ENCODE measurements around the gene L1CAM. TPM values are rescaled to one million over a fixed set of nuclear protein-coding genes. Genes with fewer than 3 reads are reported as not detected.

Gene L1CAM
- total RNA-seq, 2 experiments from 2014 or later, result not detected

DNA sequence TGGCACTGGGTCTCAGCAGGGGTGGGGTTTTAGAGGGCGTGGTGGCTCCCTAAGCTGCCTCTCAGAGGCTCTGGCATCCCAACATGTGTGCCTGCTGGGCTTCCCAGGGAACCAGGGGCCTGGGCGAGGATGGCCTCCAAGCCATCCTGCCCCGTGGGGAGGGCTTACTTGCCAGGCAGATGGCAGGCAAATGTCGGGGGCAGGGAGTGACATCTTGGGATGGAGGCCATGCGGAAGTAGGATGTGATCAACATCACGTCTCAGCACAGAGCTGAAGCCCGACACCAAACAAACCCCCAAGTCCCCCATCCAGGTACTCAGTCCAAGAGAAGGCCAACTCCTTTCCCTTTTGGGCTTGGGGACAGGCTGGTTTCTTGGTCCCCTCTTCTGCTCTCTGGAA is 4.7 kb downstream of the L1CAM start:
- H3K4me3 ChIP-seq (ENCODE audit: low read depth, low read length, poor library complexity, severe bottlenecking), result no peak overlapping the region
- intact Hi-C loops (cut with micrococcal nuclease; ENCODE audit: unreplicated experiment), result loop anchor here (5.0 to 10.0 kb wide), 2 partner anchors 56 to 119 kb away; partner anchors contain the start of gene PLXNB3
- H3K9me3 ChIP-seq (ENCODE audit: low read length), result no peaks in the 10 kb centered on the region
- ChIA-PET CTCF (ENCODE audit: unreplicated experiment) (no interaction called here), POLR2A (no interaction called here)
- no peak overlapping the region for H2AFZ ChIP-seq (ENCODE audit: low read length)
- H3K9me2 ChIP-seq (ENCODE audit: insufficient read depth, low read length), result no peaks in the 10 kb centered on the region
- H3K27ac ChIP-seq (ENCODE audit: low read depth, low read length, poor library complexity, severe bottlenecking), result no peak overlapping the region
- no peak overlapping the region for H3K4me2 ChIP-seq (ENCODE audit: low read length)
- DNase-seq (ENCODE audit: low spot score), result no peak
- no peaks in the 10 kb centered on the region for H4K20me1 ChIP-seq (ENCODE audit: insufficient read depth, low read length)
- no peaks in the 10 kb centered on the region for H3K79me2 ChIP-seq (ENCODE audit: insufficient read depth, low read depth, low read length)
- TF ChIP-seq, protein P1, sequence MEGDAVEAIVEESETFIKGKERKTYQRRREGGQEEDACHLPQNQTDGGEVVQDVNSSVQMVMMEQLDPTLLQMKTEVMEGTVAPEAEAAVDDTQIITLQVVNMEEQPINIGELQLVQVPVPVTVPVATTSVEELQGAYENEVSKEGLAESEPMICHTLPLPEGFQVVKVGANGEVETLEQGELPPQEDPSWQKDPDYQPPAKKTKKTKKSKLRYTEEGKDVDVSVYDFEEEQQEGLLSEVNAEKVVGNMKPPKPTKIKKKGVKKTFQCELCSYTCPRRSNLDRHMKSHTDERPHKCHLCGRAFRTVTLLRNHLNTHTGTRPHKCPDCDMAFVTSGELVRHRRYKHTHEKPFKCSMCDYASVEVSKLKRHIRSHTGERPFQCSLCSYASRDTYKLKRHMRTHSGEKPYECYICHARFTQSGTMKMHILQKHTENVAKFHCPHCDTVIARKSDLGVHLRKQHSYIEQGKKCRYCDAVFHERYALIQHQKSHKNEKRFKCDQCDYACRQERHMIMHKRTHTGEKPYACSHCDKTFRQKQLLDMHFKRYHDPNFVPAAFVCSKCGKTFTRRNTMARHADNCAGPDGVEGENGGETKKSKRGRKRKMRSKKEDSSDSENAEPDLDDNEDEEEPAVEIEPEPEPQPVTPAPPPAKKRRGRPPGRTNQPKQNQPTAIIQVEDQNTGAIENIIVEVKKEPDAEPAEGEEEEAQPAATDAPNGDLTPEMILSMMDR (conservative IDR thresholded peaks at IDR 0.05; ENCODE audit: low read length), result no peak
- TF ChIP-seq EZH2phosphoT487 (IDR thresholded peaks at IDR 0.05; ENCODE audit: borderline replicate concordance, low read depth, low read length), result no peak
- BruUV-seq (replicated peaks), result no TSS peak
- no peaks in the 10 kb centered on the region for H3K4me1 ChIP-seq (ENCODE audit: insufficient read depth, low read length, poor library complexity, severe bottlenecking)
- H3K36me3 ChIP-seq (ENCODE audit: insufficient read depth, low read length), result no peaks in the 10 kb centered on the region

DNA sequence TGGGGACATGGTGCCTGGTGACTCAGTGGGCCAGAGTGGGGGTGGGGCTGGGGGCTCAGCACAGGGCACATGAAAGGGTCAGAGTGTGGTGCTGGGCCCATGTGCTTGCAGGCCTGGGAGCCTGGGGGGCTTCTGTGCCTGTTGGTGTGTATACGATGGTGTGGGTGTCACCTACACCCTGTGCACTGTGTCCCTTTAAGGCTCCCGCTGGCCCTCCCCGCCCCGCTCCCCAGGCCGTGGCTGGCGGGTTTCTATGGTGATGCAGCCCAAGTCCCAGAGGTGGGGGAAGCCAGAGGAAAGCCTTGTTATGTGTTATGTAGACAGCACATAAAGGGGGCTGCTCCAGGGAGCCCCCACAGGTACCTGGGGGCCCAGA is 5.5 kb downstream of the L1CAM start:
- H3K9me3 ChIP-seq (ENCODE audit: low read length), result no peaks in the 10 kb centered on the region
- H2AFZ ChIP-seq (ENCODE audit: low read length), result no peak overlapping the region
- H3K79me2 ChIP-seq (ENCODE audit: insufficient read depth, low read depth, low read length), result no peaks in the 10 kb centered on the region
- TF ChIP-seq EZH2phosphoT487 (IDR thresholded peaks at IDR 0.05; ENCODE audit: borderline replicate concordance, low read depth, low read length), result no peak
- TF ChIP-seq, protein P1 (conservative IDR thresholded peaks at IDR 0.05; ENCODE audit: low read length), result no peak
- H3K9me2 ChIP-seq (ENCODE audit: insufficient read depth, low read length), result no peaks in the 10 kb centered on the region
- no peaks in the 10 kb centered on the region for H3K36me3 ChIP-seq (ENCODE audit: insufficient read depth, low read length)
- H3K4me3 ChIP-seq (ENCODE audit: low read depth, low read length, poor library complexity, severe bottlenecking), result no peak overlapping the region
- no peak overlapping the region for H3K27ac ChIP-seq (ENCODE audit: low read depth, low read length, poor library complexity, severe bottlenecking)
- intact Hi-C loops (cut with micrococcal nuclease; ENCODE audit: unreplicated experiment), result loop anchor here (5.0 to 10.0 kb wide), 2 partner anchors 56 to 118 kb away; partner anchors contain the start of gene PLXNB3
- H4K20me1 ChIP-seq (ENCODE audit: insufficient read depth, low read length), result no peaks in the 10 kb centered on the region
- ChIA-PET CTCF (ENCODE audit: unreplicated experiment) (no interaction called here), POLR2A (no interaction called here)
- H3K4me2 ChIP-seq (ENCODE audit: low read length), result no peak overlapping the region
- no peak for DNase-seq (ENCODE audit: low spot score)
- H3K4me1 ChIP-seq (ENCODE audit: insufficient read depth, low read length, poor library complexity, severe bottlenecking), result no peaks in the 10 kb centered on the region
- BruUV-seq (replicated peaks), result no TSS peak

DNA sequence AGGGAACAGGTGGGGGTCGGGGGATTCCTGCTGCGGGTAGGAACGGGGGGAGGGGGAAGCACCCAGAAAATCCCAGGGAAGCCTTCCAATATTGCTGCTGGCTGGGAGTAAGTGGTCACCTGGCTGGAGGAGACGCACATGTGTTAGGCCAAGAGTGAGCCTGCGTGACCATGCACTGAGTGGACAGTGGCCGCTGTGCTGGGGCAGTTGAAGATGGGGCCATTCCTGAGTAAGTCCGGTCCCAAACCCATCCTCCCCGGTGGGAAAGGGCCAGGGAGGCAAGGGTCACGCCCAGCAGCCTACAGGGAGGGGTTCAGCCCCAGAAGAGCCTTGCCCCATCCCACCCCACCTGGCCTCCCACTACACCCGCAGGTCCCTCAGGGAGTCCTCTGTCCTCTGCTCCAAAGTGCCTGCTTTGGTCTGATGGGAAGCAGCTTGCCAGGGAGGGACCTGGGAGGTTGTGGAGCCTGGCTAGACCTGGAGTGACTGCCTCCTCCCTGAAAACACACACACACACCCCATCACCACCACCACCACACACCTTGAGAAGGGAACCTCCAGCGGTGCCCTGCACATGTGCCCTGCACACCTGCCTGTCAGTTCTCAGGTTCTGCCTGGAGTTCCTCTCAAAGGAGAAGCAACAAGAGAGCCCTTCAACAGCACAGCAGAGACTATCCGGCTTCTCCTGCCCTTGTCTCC is 6.1 kb downstream of the L1CAM start:
- H3K9me2 ChIP-seq (ENCODE audit: insufficient read depth, low read length), result no peaks in the 10 kb centered on the region
- no peak for TF ChIP-seq EZH2phosphoT487 (IDR thresholded peaks at IDR 0.05; ENCODE audit: borderline replicate concordance, low read depth, low read length)
- TF ChIP-seq, protein P1 (conservative IDR thresholded peaks at IDR 0.05; ENCODE audit: low read length), result no peak
- POLR2A ChIA-PET, result no interaction called here
- H3K4me2 ChIP-seq (ENCODE audit: low read length), result no peak overlapping the region
- no peaks in the 10 kb centered on the region for H3K9me3 ChIP-seq (ENCODE audit: low read length)
- CTCF ChIA-PET (ENCODE audit: unreplicated experiment), result no interaction called here
- DNase-seq (ENCODE audit: low spot score), result no peak
- H4K20me1 ChIP-seq (ENCODE audit: insufficient read depth, low read length), result no peaks in the 10 kb centered on the region
- no peaks in the 10 kb centered on the region for H3K36me3 ChIP-seq (ENCODE audit: insufficient read depth, low read length)
- no peaks in the 10 kb centered on the region for H3K4me1 ChIP-seq (ENCODE audit: insufficient read depth, low read length, poor library complexity, severe bottlenecking)
- no TSS peak for BruUV-seq (replicated peaks)
- H3K79me2 ChIP-seq (ENCODE audit: insufficient read depth, low read depth, low read length), result no peaks in the 10 kb centered on the region
- intact Hi-C loops (cut with micrococcal nuclease; ENCODE audit: unreplicated experiment), result loop anchor here (5.0 to 10.0 kb wide), 2 partner anchors 55 to 118 kb away; partner anchors contain the start of gene PLXNB3
- H3K27ac ChIP-seq (ENCODE audit: low read depth, low read length, poor library complexity, severe bottlenecking), result no peak overlapping the region
- H3K4me3 ChIP-seq (ENCODE audit: low read depth, low read length, poor library complexity, severe bottlenecking), result no peak overlapping the region
- H2AFZ ChIP-seq (ENCODE audit: low read length), result no peak overlapping the region
